ENCODE results near the gene ATP5MC3. TPM values are rescaled to one million over a fixed set of nuclear protein-coding genes. Genes with fewer than 3 reads are reported as not detected.

ATP5MC3 gene
- total RNA-seq, 4 donors from 2014 or later: 111 to 259 (median 178) TPM

DNA sequence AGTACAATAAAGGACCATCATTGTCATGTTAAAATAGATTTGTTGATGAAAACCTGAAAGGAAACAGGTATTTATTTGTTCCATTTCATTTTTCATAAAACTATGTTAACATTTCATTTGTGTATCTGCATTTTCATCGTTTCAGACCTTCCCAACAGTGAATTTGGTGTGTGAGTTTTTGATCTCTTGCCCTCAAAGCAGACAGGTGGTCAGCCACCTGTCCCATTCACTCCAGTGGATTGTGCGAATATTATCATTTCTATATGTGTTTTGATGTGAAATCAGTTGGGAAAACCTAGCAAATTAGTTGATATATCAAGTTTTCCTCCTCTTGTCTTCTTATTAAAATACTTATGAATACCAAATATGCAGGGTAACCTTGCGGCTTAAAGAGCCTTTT, 25.4 kb upstream of the ATP5MC3 start:
- DNase-seq (ENCODE audit: low spot score) (no peak), ATAC-seq (ENCODE audit: low FRiP score) (no peak)
- TF ChIP-seq, protein P1, sequence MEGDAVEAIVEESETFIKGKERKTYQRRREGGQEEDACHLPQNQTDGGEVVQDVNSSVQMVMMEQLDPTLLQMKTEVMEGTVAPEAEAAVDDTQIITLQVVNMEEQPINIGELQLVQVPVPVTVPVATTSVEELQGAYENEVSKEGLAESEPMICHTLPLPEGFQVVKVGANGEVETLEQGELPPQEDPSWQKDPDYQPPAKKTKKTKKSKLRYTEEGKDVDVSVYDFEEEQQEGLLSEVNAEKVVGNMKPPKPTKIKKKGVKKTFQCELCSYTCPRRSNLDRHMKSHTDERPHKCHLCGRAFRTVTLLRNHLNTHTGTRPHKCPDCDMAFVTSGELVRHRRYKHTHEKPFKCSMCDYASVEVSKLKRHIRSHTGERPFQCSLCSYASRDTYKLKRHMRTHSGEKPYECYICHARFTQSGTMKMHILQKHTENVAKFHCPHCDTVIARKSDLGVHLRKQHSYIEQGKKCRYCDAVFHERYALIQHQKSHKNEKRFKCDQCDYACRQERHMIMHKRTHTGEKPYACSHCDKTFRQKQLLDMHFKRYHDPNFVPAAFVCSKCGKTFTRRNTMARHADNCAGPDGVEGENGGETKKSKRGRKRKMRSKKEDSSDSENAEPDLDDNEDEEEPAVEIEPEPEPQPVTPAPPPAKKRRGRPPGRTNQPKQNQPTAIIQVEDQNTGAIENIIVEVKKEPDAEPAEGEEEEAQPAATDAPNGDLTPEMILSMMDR (IDR thresholded peaks at IDR 0.05): no peak

DNA sequence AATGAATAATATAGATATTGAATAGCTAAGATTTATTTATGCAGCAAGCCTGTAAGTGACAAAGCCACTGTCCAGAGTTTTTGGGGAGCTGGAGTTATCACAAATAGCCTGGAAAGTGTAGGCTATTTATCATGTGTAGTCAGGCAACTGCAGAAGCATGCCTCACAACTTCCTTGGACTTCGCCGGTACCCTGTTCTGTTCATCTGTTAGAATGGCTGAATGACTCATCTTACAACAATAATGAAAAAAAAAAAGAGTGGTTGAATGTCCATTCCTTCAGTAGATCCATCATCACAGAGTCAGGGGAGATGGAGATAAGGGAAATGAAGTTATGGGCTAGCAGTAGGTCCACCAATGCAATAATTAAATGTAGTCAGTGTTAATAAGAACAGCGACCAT, 24.0 kb upstream of the ATP5MC3 start:
- TF ChIP-seq, protein P1 (IDR thresholded peaks at IDR 0.05): no peak
- ATAC-seq (ENCODE audit: low FRiP score) (no peak), DNase-seq (ENCODE audit: low spot score) (no peak)

DNA sequence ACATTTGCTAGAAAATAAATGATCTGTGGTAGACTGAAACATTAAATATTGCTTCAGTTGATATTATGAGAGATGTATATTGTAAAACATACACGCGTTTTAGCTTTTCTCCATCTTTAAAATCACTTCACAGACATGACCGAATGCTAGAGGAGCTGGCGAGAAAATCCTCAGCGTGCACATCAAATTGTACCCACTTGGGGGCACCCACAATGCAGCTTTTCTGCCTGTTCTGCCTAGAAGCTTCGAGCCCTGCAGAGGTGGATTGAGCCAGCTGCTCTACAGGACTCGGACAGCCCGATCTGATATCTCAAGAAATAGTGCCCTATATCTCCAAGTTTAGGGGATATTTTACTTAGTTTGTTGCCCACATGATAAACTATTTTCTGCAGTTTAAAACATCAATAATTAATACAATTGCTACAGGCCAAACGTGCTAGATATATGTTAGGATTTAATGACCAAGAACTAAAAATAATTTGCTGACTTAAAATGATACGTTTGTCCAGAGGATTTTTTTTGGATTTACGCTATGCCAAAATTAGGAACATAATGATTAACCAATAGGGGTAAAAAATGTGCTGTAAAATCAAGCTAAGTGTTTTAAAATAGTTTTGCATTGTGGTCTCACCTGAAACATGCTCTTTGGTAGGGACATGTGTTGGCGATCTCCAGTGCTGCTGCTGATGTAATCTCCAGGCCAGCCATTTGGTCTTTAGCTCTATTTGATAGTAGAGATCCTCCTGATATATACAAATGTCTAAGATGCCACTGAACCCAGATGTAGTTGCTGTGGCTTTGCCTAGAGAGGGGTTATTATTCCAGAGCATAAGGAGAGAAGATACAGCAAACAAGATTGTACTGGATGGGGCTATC, 22.3 kb upstream of the ATP5MC3 start:
- TF ChIP-seq, protein P1 (IDR thresholded peaks at IDR 0.05): no peak
- DNase-seq (ENCODE audit: low spot score): no peak
- peak; percentile 57 for ATAC-seq (ENCODE audit: low FRiP score)

DNA sequence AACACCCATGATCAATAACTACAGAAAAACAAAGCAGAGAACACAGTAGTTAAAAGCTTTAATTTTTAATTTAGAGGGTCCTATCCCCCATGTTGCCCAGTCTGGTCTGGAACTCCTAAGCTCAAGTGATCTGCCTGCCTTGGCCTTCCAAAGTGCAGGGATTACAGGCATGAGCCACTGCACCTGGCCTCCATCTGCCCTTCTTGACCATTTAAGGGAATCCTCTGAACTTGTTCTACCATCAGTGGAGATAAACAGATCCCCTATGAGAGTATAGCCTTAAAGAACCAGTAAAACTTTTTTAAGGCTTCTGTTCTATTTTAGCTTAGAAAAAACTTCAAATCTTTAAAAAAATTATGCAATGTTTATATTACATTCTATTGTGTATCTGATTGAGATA, 13.5 kb upstream of the ATP5MC3 start:
- TF ChIP-seq, protein P1 (IDR thresholded peaks at IDR 0.05): no peak
- ATAC-seq (ENCODE audit: low FRiP score): no peak

DNA sequence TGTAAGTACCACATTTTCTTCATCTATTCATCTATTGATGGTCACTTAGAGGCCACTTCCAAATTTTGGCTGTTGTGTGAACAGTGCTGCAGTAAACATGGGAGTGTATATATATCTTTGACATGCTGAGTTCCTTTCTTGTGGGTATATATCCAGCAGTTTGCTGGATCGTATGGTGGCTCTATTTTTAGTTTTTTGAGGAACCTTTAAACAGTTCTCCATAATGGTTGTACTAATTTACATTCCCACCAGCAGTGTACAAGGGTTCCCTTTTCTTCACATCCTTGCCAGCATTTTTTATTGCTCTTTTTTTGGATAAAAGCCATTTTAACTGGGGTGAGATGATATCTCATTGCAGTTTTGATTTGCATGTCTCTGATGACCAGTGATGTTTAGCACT, 7.3 kb upstream of the ATP5MC3 start:
- ATAC-seq (ENCODE audit: low FRiP score) (no peak), DNase-seq (ENCODE audit: low spot score) (no peak)
- TF ChIP-seq, protein P1 (IDR thresholded peaks at IDR 0.05): no peak

More for the DNA sequence above, 13.5 kb upstream of the ATP5MC3 start:
- DNase-seq (ENCODE audit: low spot score): no peak

DNA sequence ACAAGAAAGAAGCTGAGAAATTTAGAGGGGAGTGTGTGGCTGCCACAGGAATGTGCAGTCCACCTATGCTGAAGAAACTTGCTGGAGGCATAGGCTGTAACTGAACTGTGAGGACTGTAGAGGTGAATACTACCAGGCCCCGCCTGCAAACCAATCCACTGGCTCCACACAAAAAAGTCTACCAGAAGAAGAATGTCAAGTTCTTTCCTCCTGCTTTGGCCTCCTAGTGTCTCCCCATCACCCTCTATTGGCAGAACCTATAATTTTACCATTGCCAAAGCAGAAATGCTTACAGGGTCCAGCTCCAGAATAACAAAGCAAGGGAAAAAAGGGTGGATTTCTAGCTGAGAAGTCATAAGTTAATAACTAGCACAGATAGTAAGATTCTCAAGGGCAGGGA, 5.9 kb upstream of the ATP5MC3 start:
- DNase-seq (ENCODE audit: low spot score) (no peak), ATAC-seq (ENCODE audit: low FRiP score) (no peak)
- TF ChIP-seq, protein P1 (IDR thresholded peaks at IDR 0.05): no peak

DNA sequence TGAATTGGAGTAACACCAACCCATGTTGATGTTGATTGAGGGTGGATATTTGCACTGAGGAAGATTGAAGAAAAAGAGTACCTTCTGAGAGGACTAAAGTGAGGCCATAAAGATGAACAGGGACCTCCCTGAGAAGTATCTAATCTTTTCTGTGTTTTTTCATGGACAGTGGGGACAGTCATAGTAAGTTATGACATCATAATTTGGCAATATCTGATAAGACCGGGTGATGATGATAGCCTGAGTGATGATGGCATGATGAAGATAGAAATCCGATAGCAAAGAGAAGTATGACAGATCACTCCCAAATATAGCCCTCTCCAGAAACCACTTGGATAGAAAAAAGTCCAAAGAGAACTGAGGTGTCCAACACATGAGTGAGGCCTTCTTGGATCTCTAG, 2.2 kb upstream of the ATP5MC3 start:
- TF ChIP-seq, protein P1 (IDR thresholded peaks at IDR 0.05): no peak
- no peak for DNase-seq (ENCODE audit: low spot score)
- ATAC-seq (ENCODE audit: low FRiP score): no peak

Data from omental fat pad (tissue), 4 donors.